HL-60/S4 treated with retinoic acid at 250 ng/mL for 4 days and 3 days (cell line): Measurements from ENCODE around the gene FMN1.

Experiments
- in situ Hi-C: fragments of 300-500 bp; cut with MboI; formaldehyde crosslinking; loops from 2 replicates; pipeline ENCODE4 v1.7.0; 2022; ENCODE audit warnings: low sequenced_read_pairs

The FMN1 gene

GRCh38 chr15:33200444-33200843, 5.9 kb upstream of the FMN1 start:
- in situ Hi-C loops = no loop called here

GRCh38 chr15:33198541-33198940, 4.0 kb upstream of the FMN1 start:
- in situ Hi-C loops = no loop called here

GRCh38 chr15:33197636-33198035, 3.1 kb upstream of the FMN1 start:
- in situ Hi-C loops = no loop called here

GRCh38 chr15:33194237-33194636, 277 bp downstream of the FMN1 start:
- in situ Hi-C loops = no loop called here

GRCh38 chr15:33191591-33191990, 2.9 kb downstream of the FMN1 start:
- in situ Hi-C loops = no loop called here

- in situ Hi-C loops = no loop called here
These were observed 4.0 kb downstream of the FMN1 start for GRCh38 chr15:33190539-33190938.

- in situ Hi-C loops = no loop called here
These were observed 5.8 kb downstream of the FMN1 start for GRCh38 chr15:33188641-33189257.

GRCh38 chr15:33188159-33188558, 6.4 kb downstream of the FMN1 start:
- in situ Hi-C loops = no loop called here

- in situ Hi-C loops = no loop called here
These were observed 11.2 kb downstream of the FMN1 start for GRCh38 chr15:33183334-33183733.

GRCh38 chr15:33182926-33183325, 11.6 kb downstream of the FMN1 start:
- in situ Hi-C loops = no loop called here

GRCh38 chr15:33182278-33182905, 12.1 kb downstream of the FMN1 start:
- in situ Hi-C loops = no loop called here

GRCh38 chr15:33179874-33180273, 14.6 kb downstream of the FMN1 start:
- in situ Hi-C loops = no loop called here

GRCh38 chr15:33171202-33171601, 23.3 kb downstream of the FMN1 start:
- in situ Hi-C loops = no loop called here

GRCh38 chr15:33169625-33170024, 24.9 kb downstream of the FMN1 start:
- in situ Hi-C loops = no loop called here

GRCh38 chr15:33168444-33168843, 26.1 kb downstream of the FMN1 start:
- in situ Hi-C loops = no loop called here

GRCh38 chr15:33163816-33164215, 30.7 kb downstream of the FMN1 start:
- in situ Hi-C loops = no loop called here

- in situ Hi-C loops = no loop called here
These were observed 33.3 kb downstream of the FMN1 start for GRCh38 chr15:33161209-33161608.

- in situ Hi-C loops = no loop called here
These were observed 33.8 kb downstream of the FMN1 start for GRCh38 chr15:33160581-33161165.

- in situ Hi-C loops = no loop called here
These were observed 34.6 kb downstream of the FMN1 start for GRCh38 chr15:33159726-33160453.

GRCh38 chr15:33158366-33158765, 36.1 kb downstream of the FMN1 start:
- in situ Hi-C loops = no loop called here

- in situ Hi-C loops = no loop called here
These were observed 37.0 kb downstream of the FMN1 start for GRCh38 chr15:33157371-33158037.
